Stomach (tissue), 9 donors: ENCODE results near the gene EPS8L2. TPM values are rescaled to one million over a fixed set of nuclear protein-coding genes. Genes with fewer than 3 reads are reported as not detected.

Source experiments
- DNase-seq, 2 donors: peaks; one replicate each; pipeline versions ENCODE4 v3.0.0 to v3.0.0-alpha.2; 2013 to 2019
- H3K27ac ChIP-seq, 5 donors: fragments of 200-600 bp in 4 of 5; sonication (generic) in 4 of 5; one replicate each; pipeline ENCODE4 v1.5.1; 2013 to 2019; ENCODE audit warnings: mild to moderate bottlenecking in 1 of 5, moderate library complexity in 1 of 5
- H3K27me3 ChIP-seq, 3 donors: fragments of 200-600 bp; sonication (generic); one replicate each; pipeline ENCODE4 v1.5.1; 2017 to 2019; ENCODE audit warnings: mixed run types in 1 of 3
- H3K36me3 ChIP-seq, 4 donors: fragments of 200-600 bp; sonication (generic); 1 replicate in 3 of 4; 2 replicates in 1 of 4; pipeline ENCODE4 v1.5.1; 2016 to 2019
- H3K4me1 ChIP-seq, 4 donors: fragments of 200-600 bp; sonication (generic); one replicate each; pipeline ENCODE4 v1.5.1; 2016 to 2019
- H3K4me3 ChIP-seq, 4 donors: fragments of 200-600 bp; sonication (generic) in 3 of 4; one replicate each; pipeline ENCODE4 v1.5.1; 2016 to 2019; ENCODE audit warnings: mild to moderate bottlenecking in 1 of 4
- H3K9me3 ChIP-seq, 4 donors: fragments of 200-600 bp; sonication (generic); one replicate each; pipeline ENCODE4 v1.5.1; 2016 to 2019
- EP300 ChIP-seq: sonication (generic); formaldehyde crosslinking; IDR thresholded peaks from one replicate; pipeline ENCODE4 v1.6.1; 2017; ENCODE audit warnings: antibody characterized with exemption
- POLR2A ChIP-seq, 4 donors: fragments of 450-650 bp; IDR thresholded peaks; one replicate each; pipeline ENCODE4 v1.6.1; 2016; ENCODE audit warnings: antibody characterized with exemption in 4 of 4, control low read depth in 2 of 4, mild to moderate bottlenecking in 1 of 4, moderate library complexity in 1 of 4
- POLR2AphosphoS5 ChIP-seq, 3 donors: sonication (generic); formaldehyde crosslinking; IDR thresholded peaks; one replicate each; pipeline ENCODE4 v1.6.1; 2016; ENCODE audit warnings: antibody characterized with exemption in 3 of 3
- WGBS, 5 donors: extraction: QIAGEN DNeasy Blood & Tissue Kit in 3 of 5; methylation state at CpG; one replicate each; pipeline versions ENCODE4 v1.1.5 to v1.1.7; 2013 to 2018; 5-methylcytosine and 5-hydroxymethylcytosine counted together
- intact Hi-C: fragments of 100-400 bp; cut with DNase I; formaldehyde crosslinking; loops from one replicate; pipeline ENCODE4 v1.15.1; 2023; ENCODE audit warnings: low total_unique reads
- polyA plus RNA-seq, 3 donors: library from polyadenylated mRNA; stranded (reverse); fragments of 200-250 nt; gene quantifications; one replicate each; pipeline ENCODE4 v1.2.3, GENCODE V29; 2013
- total RNA-seq, 5 donors: library from RNA; depleted of rRNA; stranded (reverse); fragments of >200 nt; gene quantifications; one replicate each; pipeline versions ENCODE4 v1.1.0 to v1.2.3, GENCODE V29; 2014 to 2016
- TF ChIP-seq, protein P1 (sequence below), 7 experiments: fragments of 450-650 bp in 4 of 7; fragments of 200-600 bp in 3 of 7; sonication (generic) in 3 of 7; IDR thresholded peaks; one replicate each; pipeline ENCODE4 v1.5.1; 2016 to 2019; ENCODE audit warnings: antibody characterized with exemption in 7 of 7, control low read depth in 2 of 7, mild to moderate bottlenecking in 1 of 7
- donor health status: healthy with polysubstance abuse.
- donor health status: Bipolar disorder and iron deficiency.
- donor health status: healthy.

The EPS8L2 gene
- total and polyA plus RNA-seq, 8 donors, result 45.0 to 617 (median 180) TPM

DNA sequence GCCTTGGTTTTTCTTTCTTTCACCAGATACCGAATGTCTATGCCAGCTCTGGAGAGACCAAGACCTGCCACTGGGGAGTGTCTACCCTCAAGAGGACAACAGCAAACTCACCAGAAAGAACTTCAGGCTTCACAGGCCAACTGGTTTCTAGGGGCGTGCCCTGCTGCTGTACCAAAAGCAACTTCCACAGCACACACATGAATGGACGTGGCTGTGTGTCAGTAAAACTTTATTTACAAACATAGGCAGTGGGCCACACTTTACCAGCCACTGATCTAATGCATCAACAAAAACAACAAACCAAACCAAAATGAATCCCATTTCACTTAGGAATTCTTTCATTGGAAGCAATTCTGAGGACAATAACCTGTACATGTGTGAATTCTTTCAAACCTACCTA lies 27.7 kb upstream of the EPS8L2 start:
- WGBS, 5 donors, result 85 to 100% (median 92%) methylated on average over 3 of the region's 3 CpGs
- Histone ChIP-seq H3K27me3 (no peaks in the 10 kb centered on the region), H3K9me3 (no peaks in the 10 kb centered on the region), H3K27ac (no peak overlapping the region), H3K4me1 (no peaks in the 10 kb centered on the region), H3K36me3 (peaks cover 17 to 97% (median 87%) of the 10 kb centered on the region in 4 donors), H3K4me3 (no peak overlapping the region)
- no peak for TF ChIP-seq POLR2A (IDR thresholded peaks at IDR 0.05)
- TF ChIP-seq, protein P1, sequence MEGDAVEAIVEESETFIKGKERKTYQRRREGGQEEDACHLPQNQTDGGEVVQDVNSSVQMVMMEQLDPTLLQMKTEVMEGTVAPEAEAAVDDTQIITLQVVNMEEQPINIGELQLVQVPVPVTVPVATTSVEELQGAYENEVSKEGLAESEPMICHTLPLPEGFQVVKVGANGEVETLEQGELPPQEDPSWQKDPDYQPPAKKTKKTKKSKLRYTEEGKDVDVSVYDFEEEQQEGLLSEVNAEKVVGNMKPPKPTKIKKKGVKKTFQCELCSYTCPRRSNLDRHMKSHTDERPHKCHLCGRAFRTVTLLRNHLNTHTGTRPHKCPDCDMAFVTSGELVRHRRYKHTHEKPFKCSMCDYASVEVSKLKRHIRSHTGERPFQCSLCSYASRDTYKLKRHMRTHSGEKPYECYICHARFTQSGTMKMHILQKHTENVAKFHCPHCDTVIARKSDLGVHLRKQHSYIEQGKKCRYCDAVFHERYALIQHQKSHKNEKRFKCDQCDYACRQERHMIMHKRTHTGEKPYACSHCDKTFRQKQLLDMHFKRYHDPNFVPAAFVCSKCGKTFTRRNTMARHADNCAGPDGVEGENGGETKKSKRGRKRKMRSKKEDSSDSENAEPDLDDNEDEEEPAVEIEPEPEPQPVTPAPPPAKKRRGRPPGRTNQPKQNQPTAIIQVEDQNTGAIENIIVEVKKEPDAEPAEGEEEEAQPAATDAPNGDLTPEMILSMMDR (IDR thresholded peaks at IDR 0.05), result no peak
- TF ChIP-seq EP300, result no peak
- TF ChIP-seq POLR2AphosphoS5 (IDR thresholded peaks at IDR 0.05), result no peak
- no peak for DNase-seq
- intact Hi-C loops, result no loop called here

DNA sequence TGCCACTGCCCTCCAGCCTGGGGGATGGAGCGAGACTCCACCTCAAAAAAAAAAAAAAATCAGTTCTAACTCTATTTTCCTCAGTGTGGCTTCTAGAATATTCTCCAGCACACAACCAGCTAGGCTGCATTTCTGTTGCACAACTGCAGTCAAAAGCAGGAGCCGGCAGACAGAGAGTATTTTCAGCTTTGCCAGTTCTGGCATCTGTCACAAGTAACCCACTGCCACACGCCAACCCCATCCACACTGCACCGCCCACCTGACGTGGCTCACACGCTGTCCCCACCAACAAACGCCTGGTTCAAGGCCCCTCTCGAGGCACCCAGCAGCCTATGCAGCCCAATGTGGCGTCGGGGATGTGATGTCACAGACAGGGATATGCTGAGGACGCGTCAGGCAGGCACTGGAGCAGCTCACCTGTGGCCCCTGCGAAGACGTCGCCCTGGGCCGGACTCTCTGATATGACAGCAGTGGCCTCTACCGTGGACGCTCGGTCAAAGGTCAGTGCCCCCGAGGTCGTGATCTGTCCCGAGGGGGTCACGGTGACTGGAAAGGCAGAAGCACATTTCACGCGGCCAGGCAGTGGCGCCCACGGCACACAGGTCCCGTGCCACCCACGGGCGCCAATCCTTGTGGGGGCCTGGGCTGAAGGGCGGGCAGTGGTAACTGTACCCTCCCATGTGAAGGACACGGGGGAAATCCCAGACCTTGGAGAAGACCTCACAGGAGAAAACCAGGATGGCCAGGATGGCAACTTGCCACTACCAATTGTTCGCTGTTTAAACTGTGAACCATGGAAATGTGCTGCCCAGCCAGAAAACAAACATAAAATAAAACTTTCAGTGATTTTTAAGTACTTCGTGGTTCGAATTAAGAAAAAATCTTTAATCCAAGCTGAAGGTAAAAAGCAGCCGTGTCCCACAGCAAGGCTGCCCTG lies 26.5 kb upstream of the EPS8L2 start:
- 92 to 95% (median 95%) methylated on average over 30 to 36 of the region's 36 CpGs for whole genome bisulfite sequencing, 5 donors
- Histone ChIP-seq H3K27me3 (no peaks in the 10 kb centered on the region), H3K27ac (peak overlapping the region in 1 of 5 donors; percentile 16), H3K36me3 (peaks cover 15 to 97% (median 87%) of the 10 kb centered on the region in 4 donors), H3K4me1 (no peaks in the 10 kb centered on the region), H3K9me3 (no peaks in the 10 kb centered on the region), H3K4me3 (no peak overlapping the region)
- intact Hi-C loops, result no loop called here
- DNase-seq, result no peak
- TF ChIP-seq POLR2A (IDR thresholded peaks at IDR 0.05) (no peak), EP300 (no peak), POLR2AphosphoS5 (IDR thresholded peaks at IDR 0.05) (no peak)
- TF ChIP-seq, protein P1 (IDR thresholded peaks at IDR 0.05), result no peak

DNA sequence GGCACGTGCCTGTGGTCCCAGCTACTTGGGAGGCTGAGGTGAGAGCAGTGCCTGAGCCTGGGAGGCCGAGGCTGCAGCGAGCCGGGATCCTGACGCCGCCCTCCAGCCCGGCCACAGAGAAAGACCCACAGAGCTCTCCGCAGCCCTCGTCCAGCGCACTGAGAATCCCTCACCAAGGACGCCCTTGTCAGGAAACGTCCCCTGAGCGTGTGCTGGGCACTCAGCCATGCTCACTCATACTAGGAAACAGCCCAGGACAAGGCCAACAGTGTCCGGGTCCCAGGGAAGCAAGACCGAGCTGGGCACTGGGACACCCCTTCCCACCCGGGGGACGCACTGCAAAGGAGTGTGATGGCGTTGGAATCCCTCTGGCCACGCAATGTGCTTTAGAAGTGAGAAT lies 25.6 kb upstream of the EPS8L2 start:
- intact Hi-C loops, result no loop called here
- no peak overlapping the region for H3K4me3 ChIP-seq
- H3K27me3 ChIP-seq, result no peaks in the 10 kb centered on the region
- peak overlapping the region in 3 of 5 donors; percentile 0 to 20 (median 16) for H3K27ac ChIP-seq
- DNase-seq, result no peak
- no peaks in the 10 kb centered on the region for H3K9me3 ChIP-seq
- no peaks in the 10 kb centered on the region for H3K4me1 ChIP-seq
- WGBS, 5 donors, result 84 to 93% (median 89%) methylated on average over 6 to 19 of the region's 19 CpGs
- TF ChIP-seq POLR2A (IDR thresholded peaks at IDR 0.05) (no peak), EP300 (no peak), POLR2AphosphoS5 (IDR thresholded peaks at IDR 0.05) (no peak)
- TF ChIP-seq, protein P1 (IDR thresholded peaks at IDR 0.05), result no peak
- peaks cover 22 to 97% (median 88%) of the 10 kb centered on the region in 4 donors for H3K36me3 ChIP-seq

DNA sequence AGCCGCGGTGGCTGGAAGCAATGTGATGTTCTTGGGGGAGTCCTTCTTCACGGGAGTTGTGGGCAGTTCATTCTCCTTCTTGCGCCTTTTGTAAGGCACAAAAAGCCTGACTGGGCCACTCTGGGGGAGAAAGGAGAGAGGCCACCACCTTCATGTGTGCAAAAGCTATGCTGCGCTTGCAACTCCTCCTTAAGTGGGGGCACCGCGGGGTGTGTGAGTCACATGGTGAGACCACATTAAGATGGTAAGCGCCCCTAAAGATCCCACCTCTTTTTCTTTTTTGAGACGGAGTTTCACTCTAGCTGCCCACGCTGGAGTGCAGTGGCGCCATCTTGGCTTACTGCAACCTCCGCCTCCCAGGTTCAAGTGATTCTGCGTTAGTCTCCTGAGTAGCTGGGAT lies 25.1 kb upstream of the EPS8L2 start:
- Histone ChIP-seq H3K4me1 (no peaks in the 10 kb centered on the region), H3K36me3 (peaks cover 25 to 99% (median 91%) of the 10 kb centered on the region in 4 donors), H3K4me3 (no peak overlapping the region), H3K27me3 (no peaks in the 10 kb centered on the region), H3K9me3 (no peaks in the 10 kb centered on the region), H3K27ac (peak overlapping the region in 3 of 5 donors; percentile 0 to 20 (median 16))
- WGBS, 5 donors, result 90 to 96% (median 91%) methylated on average over 13 of the region's 13 CpGs
- intact Hi-C loops, result no loop called here
- TF ChIP-seq EP300 (no peak), POLR2A (IDR thresholded peaks at IDR 0.05) (no peak), POLR2AphosphoS5 (IDR thresholded peaks at IDR 0.05) (no peak)
- TF ChIP-seq, protein P1 (IDR thresholded peaks at IDR 0.05), result no peak
- no peak for DNase-seq
